Activated CD4-positive, CD25-positive, alpha-beta regulatory T cell (primary cell): ENCODE measurements around the gene TSGA10.
"Not testable (repeated sequence)": the region's sequence is repeated elsewhere in the genome, so short reads cannot be mapped to it uniquely, and the experiment has no call there.

Experiments
- DNase-seq, 4 experiments: peaks; one replicate each; lab custom pipeline; 2025; lab: John Stamatoyannopoulos, UW

TSGA10 gene

GRCh38 chr2:99154643-99155536 lies at the start of gene TSGA10, which contains the start of gene LIPT1:
TSS of gene TSGA10 (minus strand) at chr2:99154942. CDS start at chr2:99109439, 45,503 bp downstream.
TSS of gene LIPT1 (plus strand) at chr2:99154967. CDS start at chr2:99161958, 6,991 bp downstream.
- DNase-seq: peak; percentile 83 to 86 (median 84)

GRCh38 chr2:99201959-99202678 lies 47.4 kb upstream of the TSGA10 start:
- DNase-seq: no peak

DNA sequence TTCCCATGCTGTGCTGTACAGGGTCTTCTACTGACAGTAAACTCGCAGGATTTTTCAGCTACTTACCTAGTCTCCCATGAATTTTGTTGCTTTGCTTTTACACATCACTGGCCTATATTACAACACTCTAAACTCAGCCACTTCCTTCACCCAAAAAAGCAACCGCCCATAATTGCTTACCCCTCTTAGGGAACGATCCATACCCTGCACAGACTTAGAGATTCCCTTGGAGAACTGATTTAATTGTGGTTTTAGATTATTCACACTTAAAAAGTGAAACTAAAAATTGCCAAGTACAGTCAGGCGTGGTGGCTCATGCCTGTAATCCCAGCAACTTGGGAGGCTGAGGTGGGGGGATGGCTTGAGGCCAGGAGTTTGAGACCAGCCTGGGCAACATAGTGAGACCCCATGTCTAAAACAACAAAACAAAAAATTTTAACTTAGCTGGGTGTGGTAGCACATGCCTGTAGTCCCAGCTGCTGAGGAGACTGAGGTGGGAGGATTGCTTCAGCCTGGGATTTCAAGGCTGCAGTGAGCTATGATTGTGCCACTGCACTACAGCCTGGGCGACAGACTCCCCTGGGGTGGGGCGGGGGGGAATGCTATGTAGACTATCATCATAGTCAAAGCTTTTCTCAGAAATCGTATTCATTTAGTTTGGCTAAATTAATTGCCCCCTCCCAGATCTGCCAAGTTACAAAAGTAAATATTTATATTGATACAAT lies 45.5 kb upstream of the TSGA10 start:
- DNase-seq: no peak

- no peak for DNase-seq
Observed at GRCh38 chr2:99198103-99198841, 43.5 kb upstream of the TSGA10 start.

- DNase-seq: not testable (repeated sequence)
Observed at GRCh38 chr2:99192364-99192763, 37.6 kb upstream of the TSGA10 start.

DNA sequence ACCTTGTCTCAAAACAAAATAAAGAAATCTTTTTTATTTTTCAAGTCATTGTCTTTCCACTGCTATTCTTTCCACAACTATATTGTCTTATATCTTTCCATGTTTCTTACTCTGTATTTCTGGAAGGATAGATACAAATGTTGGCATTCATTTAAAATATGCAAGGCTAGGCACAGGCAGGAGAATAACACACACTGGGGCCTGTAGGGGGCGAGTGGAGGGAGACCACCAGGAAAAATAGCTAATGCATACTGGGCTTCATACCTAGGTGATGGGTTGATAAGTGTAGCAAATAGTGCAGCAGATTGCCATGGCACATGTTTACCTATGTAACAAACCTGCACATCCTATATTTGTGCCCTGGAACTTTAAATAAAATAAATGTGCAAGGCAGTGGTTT lies 35.8 kb upstream of the TSGA10 start:
- DNase-seq: no peak

DNA sequence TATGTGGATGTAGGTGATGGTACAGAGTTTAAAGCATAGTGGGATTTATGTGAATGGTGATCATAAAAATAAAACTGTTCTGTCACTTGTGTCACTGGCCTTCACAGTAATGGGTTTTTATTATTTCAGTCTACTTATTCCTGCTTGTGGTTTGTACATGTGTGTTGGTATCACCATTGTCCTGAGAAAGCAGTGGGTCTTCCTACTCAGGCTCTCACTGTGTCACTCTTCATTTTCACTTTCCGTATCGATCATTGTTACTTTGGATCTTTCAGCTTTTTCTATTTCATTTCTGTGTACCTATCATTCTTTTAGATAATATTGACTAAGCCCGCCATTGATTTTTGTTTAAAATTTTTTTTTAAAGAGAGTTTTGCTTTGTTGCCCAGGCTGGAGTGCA lies 33.6 kb upstream of the TSGA10 start:
- no peak for DNase-seq

DNA sequence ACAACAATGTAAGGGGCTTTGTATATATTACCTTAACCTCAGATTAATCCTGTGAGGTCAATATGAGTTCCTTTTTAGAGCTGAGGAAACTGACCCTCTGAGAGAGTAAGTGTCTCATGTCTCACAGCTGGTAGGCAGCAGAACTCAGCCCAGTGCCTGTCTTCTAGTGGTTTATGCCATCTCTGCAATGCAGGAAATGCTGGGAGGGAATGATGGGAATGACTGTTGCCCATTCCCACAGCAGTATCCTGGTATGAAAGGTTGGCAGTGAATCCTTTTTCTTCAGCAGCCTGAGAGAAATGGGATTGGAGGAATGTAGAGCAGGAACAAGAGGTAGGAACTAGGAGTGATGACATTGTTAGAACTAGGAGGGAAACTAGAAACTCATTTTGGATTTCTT lies 32.3 kb upstream of the TSGA10 start:
- no peak for DNase-seq

DNA sequence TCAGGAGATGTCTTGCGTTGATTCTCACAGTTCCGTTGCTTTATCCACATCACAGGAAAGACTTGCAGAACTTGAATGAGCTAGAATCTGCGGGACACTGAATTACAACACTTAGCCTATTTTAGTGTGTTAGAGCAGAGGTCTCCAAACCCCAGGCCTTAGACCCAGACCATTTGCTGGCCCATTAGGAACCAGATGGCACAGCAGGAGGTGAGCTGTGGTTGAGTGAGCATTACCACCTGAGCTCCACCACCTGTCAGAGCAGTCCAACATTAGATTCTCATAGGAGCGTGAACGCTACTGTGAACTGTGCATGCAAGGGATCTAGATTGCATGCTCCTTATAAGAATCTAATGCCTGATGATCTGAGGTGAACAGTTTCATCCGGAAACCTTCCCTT lies 30.1 kb upstream of the TSGA10 start:
- no peak for DNase-seq

GRCh38 chr2:99183025-99183424 lies 28.3 kb upstream of the TSGA10 start:
- no peak for DNase-seq

DNA sequence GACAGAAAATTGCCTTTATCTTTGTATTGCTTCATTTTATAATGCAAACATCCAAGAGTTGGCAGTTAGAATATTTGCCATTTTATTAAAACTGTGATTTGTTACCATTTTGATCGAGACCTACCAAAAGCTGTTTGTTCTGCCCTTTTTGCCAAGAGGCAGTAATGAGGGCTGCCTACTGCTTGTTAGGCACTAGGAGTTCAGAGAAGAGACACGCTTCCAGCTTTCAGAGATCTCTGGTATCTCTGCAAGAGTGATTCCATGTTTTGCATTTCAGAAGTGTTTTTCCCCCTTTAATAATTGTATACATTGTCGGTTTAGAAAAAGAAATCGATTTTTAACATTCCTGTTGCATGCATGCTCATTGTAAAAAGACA lies 26.9 kb upstream of the TSGA10 start:
- DNase-seq: no peak

GRCh38 chr2:99180755-99181623 lies 26.2 kb upstream of the TSGA10 start, which contains the start of the genes MITD1 and MRPL30:
TSS of gene MITD1 (minus strand) at chr2:99181058. CDS start at chr2:99180981, 77 bp downstream.
TSS of gene MRPL30 (plus strand) at chr2:99181184. CDS start at chr2:99186204, 5,020 bp downstream.
- DNase-seq: peak; percentile 69 to 77 (median 76)

DNA sequence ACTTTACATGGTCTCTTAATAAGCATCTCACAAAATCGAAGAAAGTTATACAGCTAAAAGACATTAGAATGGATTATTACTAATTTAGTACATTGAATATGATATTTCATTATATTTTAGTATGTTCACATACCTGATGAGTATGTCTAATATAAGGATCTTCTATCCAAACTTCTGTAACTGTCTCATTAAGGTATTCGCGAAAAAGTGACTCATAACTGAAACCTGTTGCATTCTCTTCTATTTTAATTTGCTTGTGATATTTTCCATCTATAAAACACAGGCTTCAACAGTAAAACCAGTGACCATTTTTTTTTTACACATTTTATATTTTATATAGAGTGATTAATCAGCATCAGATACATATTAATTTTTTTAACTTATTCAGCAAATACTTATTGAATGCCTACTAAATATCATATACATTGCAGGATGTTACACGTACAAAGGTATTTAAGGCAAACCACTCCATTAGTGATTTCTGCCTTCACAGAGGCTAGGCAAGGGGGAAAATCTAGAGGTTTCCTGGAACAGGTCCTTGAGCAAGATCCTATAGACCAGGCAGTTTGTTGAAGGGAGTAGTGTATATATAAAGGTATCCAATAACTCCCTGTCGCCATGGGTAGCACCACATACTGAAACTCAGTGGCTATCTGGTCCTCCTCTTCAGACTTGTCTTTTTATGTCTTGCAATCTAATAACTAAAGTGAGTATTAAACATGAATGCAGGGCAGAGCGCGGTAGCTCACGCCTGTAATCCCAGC lies 16.8 kb upstream of the TSGA10 start:
- no peak for DNase-seq

DNA sequence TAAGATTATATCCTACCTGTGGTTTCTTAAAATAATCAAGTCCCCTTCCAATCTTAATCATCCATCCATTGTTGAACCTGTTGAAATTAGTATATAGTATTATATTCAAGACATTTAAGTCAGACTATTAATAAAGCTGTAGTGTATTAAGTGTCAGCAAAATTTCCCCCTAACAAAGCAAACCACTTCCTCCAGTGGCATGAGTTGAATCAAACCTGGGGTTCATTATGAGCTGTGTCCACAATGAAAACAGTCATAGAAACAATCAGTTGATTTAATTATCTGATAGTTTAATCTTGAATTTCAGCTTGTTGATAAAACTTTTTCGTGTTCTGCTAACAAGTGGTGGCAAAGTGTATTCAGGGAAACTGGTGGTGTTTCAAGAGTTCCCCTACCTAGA lies 14.8 kb upstream of the TSGA10 start:
- no peak for DNase-seq

DNA sequence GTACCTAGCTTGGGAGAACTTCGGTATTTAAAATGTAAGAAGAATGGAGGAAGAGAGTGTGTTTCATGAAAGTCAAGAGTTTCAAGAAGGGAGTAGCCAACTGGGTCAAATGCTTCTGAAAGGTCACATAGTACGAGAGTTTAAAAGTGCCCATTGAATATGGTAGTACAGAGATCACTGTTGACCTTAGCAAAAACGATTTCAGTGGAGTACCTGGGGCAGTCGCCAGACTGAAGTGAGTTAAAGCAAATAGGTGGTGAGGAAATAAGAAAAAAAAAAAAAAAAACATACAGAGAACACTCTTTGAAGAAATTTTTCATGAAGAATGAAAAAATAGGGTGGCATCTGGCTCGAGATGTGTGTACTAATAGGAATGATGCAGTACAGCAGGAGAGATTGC lies 11.5 kb upstream of the TSGA10 start:
- no peak for DNase-seq

DNA sequence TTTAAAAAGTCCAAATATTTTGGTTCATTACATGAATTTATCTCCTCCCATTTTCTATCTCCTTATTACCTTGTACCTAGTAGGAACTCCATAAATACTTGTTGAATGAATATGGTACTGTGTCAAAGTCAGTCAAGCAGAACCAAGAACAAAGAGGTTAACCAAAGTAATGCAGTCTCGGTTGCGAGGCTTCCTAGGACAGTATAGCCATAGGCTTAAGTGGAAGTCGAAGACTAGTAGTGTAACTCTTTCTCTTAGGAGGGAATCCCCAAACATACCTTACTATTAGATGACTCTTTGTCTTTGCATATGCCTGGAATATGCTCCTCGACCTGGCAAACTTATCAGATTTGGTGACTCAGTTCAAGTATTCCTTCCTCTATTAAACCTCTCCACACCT lies 4.9 kb upstream of the TSGA10 start:
- DNase-seq: no peak

- no peak for DNase-seq
Observed at GRCh38 chr2:99158599-99158998, 3.9 kb upstream of the TSGA10 start.

- no peak for DNase-seq
Observed at GRCh38 chr2:99156891-99157290, 2.1 kb upstream of the TSGA10 start.

- DNase-seq: no peak
Observed at GRCh38 chr2:99153921-99154604, 679 bp downstream of the TSGA10 start.
